ENCODE measurements around the gene GALR3.
"Not testable (repeated sequence)": the region's sequence is repeated elsewhere in the genome, so short reads cannot be mapped to it uniquely, and the experiment has no call there.

The GALR3 gene

GRCh38 chr22:37823134-37823985 is at the start of gene GALR3:
TSS of gene GALR3 (plus strand) at chr22:37823382. CDS start at chr22:37823407, 25 bp downstream.
- no peak for DNase-seq (ENCODE audit: low read depth)

- no peak for DNase-seq (ENCODE audit: low read depth)
Observed at GRCh38 chr22:37774728-37775127, 48.5 kb upstream of the GALR3 start.

GRCh38 chr22:37775785-37776638 is 47.2 kb upstream of the GALR3 start:
- DNase-seq (ENCODE audit: low read depth): no peak

- DNase-seq (ENCODE audit: low read depth): no peak
Observed at GRCh38 chr22:37776639-37777005, 46.6 kb upstream of the GALR3 start.

- DNase-seq (ENCODE audit: low read depth): no peak
Observed at GRCh38 chr22:37777122-37777687, 46.0 kb upstream of the GALR3 start.

- no peak for DNase-seq (ENCODE audit: low read depth)
Observed at GRCh38 chr22:37778370-37779009, 44.7 kb upstream of the GALR3 start.

GRCh38 chr22:37781434-37782059 is 41.6 kb upstream of the GALR3 start:
- no peak for DNase-seq (ENCODE audit: low read depth)

- DNase-seq (ENCODE audit: low read depth): no peak
Observed at GRCh38 chr22:37782340-37783168, 40.6 kb upstream of the GALR3 start.

- DNase-seq (ENCODE audit: low read depth): no peak
Observed at GRCh38 chr22:37784829-37785495, 38.2 kb upstream of the GALR3 start.

- no peak for DNase-seq (ENCODE audit: low read depth)
Observed at GRCh38 chr22:37790234-37790633, 32.9 kb upstream of the GALR3 start.

GRCh38 chr22:37792494-37792893 is 30.7 kb upstream of the GALR3 start:
- no peak for DNase-seq (ENCODE audit: low read depth)

GRCh38 chr22:37794376-37794775 is 28.8 kb upstream of the GALR3 start:
- DNase-seq (ENCODE audit: low read depth): no peak

- no peak for DNase-seq (ENCODE audit: low read depth)
Observed at GRCh38 chr22:37796079-37796478, 27.1 kb upstream of the GALR3 start.

GRCh38 chr22:37797259-37797658 is 25.9 kb upstream of the GALR3 start:
- not testable (repeated sequence) for DNase-seq (ENCODE audit: low read depth)

GRCh38 chr22:37797874-37798500 is 25.2 kb upstream of the GALR3 start:
- DNase-seq (ENCODE audit: low read depth): no peak

- DNase-seq (ENCODE audit: low read depth): not testable (repeated sequence)
Observed at GRCh38 chr22:37799979-37800378, 23.2 kb upstream of the GALR3 start.

GRCh38 chr22:37801946-37802309 is 21.3 kb upstream of the GALR3 start:
- no peak for DNase-seq (ENCODE audit: low read depth)

GRCh38 chr22:37802310-37803194 is 20.6 kb upstream of the GALR3 start:
- DNase-seq (ENCODE audit: low read depth): no peak

- no peak for DNase-seq (ENCODE audit: low read depth)
Observed at GRCh38 chr22:37803195-37803638, 20.0 kb upstream of the GALR3 start.
